GM12878 (cell line): ENCODE results near the gene ZNF628. TPM values are rescaled to one million over a fixed set of nuclear protein-coding genes. Genes with fewer than 3 reads are reported as not detected.

Experiments used
- ATAC-seq: fragments of 200-7000 bp; cut with Tn5 transposase; 3 replicates; pipeline ENCODE4 v1.9.1; 2020; ENCODE audit warnings: mild to moderate bottlenecking, moderate library complexity
- BruUV-seq: library from RNA; stranded (reverse); fragments of 400-500 nt; replicated peaks from 2 replicates; lab custom pipeline; 2021; lab: Mats Ljungman, UMichigan
- CTCF ChIA-PET: fragments of 300-600 bp; sonication (Branson Sonifier 250); formaldehyde crosslinking; extraction: SDS; loops from one replicate; lab custom pipeline; 2021; ENCODE audit warnings: inconsistent platforms; lab: Yijun Ruan, JAX
- POLR2A ChIA-PET: fragments of 350-600 bp; formaldehyde crosslinking; extraction: SDS; loops from one replicate; lab custom pipeline; 2021; ENCODE audit warnings: inconsistent platforms; lab: Charles Lee
- RAD21 ChIA-PET: fragments of 300-600 bp; sonication (Branson Sonifier 250); formaldehyde crosslinking; loops from one replicate; lab custom pipeline; 2023; ENCODE audit warnings: antibody characterized with exemption; ENCODE audit not compliant: unreplicated experiment; lab: Charles Lee
- SMC1A ChIA-PET: fragments of 300-600 bp; sonication (Branson Sonifier 250); formaldehyde crosslinking; loops from one replicate; lab custom pipeline; 2023; ENCODE audit not compliant: unreplicated experiment, uncharacterized antibody; lab: Charles Lee
- DNase-seq: peaks from one replicate; pipeline ENCODE4 v3.0.0-alpha.2; 2011; ENCODE audit warnings: low read depth, low spot score
- FAIRE-seq: peaks from 3 replicates; lab custom pipeline; 2011; peaks lifted over from hg19 to GRCh38; lab: Jason Lieb, UNC
- H2AFZ ChIP-seq: 2 replicates; pipeline ENCODE4 v1.6.0; 2011; ENCODE audit warnings: low read depth, low read length, control low read depth; ENCODE audit not compliant: control insufficient read depth
- H3K27ac ChIP-seq: 2 replicates; pipeline ENCODE4 v1.5.1; 2011; ENCODE audit warnings: control low read depth; ENCODE audit not compliant: control insufficient read depth, insufficient read depth
- H3K27me3 ChIP-seq, 2 experiments: replicated peaks in 1 of 2; 2 replicates each; pipeline versions ENCODE4 v1.6.0 to v1.6.1; 2011; ENCODE audit warnings: low read length in 1 of 2; ENCODE audit not compliant: control insufficient read depth in 2 of 2, insufficient read depth in 2 of 2
- H3K36me3 ChIP-seq, 2 experiments: 2 replicates each; pipeline ENCODE4 v1.5.1; 2011; ENCODE audit warnings: low read length in 1 of 2; ENCODE audit not compliant: control insufficient read depth in 2 of 2, insufficient read depth in 2 of 2
- H3K4me1 ChIP-seq: 2 replicates; pipeline ENCODE4 v1.6.1; 2011; ENCODE audit warnings: mild to moderate bottlenecking, low read length, moderate library complexity, mixed read lengths; ENCODE audit not compliant: control insufficient read depth, insufficient read depth
- H3K4me2 ChIP-seq: 2 replicates; pipeline ENCODE4 v1.6.0; 2011; ENCODE audit warnings: control low read depth; ENCODE audit not compliant: control insufficient read depth, insufficient read depth
- H3K4me3 ChIP-seq: fragments of 200-600 bp; sonication (generic); 2 replicates; pipeline ENCODE4 v1.5.1; 2016
- H3K79me2 ChIP-seq: 2 replicates; pipeline ENCODE4 v1.6.0; 2011; ENCODE audit warnings: low read length; ENCODE audit not compliant: control insufficient read depth, insufficient read depth
- H3K9ac ChIP-seq: 2 replicates; pipeline ENCODE4 v1.8.0; 2011; ENCODE audit warnings: low read length, control low read depth, mixed read lengths; ENCODE audit not compliant: control insufficient read depth, insufficient read depth
- H3K9me3 ChIP-seq: replicated peaks from 3 replicates; pipeline ENCODE4 v1.5.1; 2011; ENCODE audit warnings: mild to moderate bottlenecking, low read length; ENCODE audit not compliant: control insufficient read depth, insufficient read depth
- H4K20me1 ChIP-seq: 2 replicates; pipeline ENCODE4 v1.6.0; 2011; ENCODE audit not compliant: control insufficient read depth, insufficient read depth
- CBFB ChIP-seq: IDR thresholded peaks from 2 replicates; pipeline ENCODE4 v1.6.1; 2016; ENCODE audit warnings: antibody characterized with exemption, low read depth
- CBX3 ChIP-seq: fragments of 200-600 bp; sonication (generic); IDR thresholded peaks from 2 replicates; pipeline ENCODE4 v1.6.1; 2016; ENCODE audit warnings: low read depth, borderline replicate concordance
- SMAD1 ChIP-seq: fragments of 450-650 bp; IDR thresholded peaks from 2 replicates; pipeline ENCODE4 v1.6.1; 2018; ENCODE audit warnings: mild to moderate bottlenecking, low read depth; ENCODE audit not compliant: partially characterized antibody
- USF1 ChIP-seq: IDR thresholded peaks from 2 replicates; pipeline ENCODE4 v1.6.1; 2011; ENCODE audit warnings: borderline replicate concordance, low read depth, mild to moderate bottlenecking, moderate library complexity, mixed read lengths, low read length; ENCODE audit not compliant: insufficient read depth; ENCODE audit errors: extremely low read length
- ZNF592 ChIP-seq: fragments of 450-650 bp; IDR thresholded peaks from 2 replicates; pipeline ENCODE4 v1.6.1; 2017; ENCODE audit warnings: mild to moderate bottlenecking, moderate library complexity
- WGBS: methylation state at CpG from one replicate; pipeline ENCODE4 v1.1.6; 2016; ENCODE audit warnings: low lambda C conversion rate; ENCODE audit not compliant: insufficient replicate concordance, insufficient coverage; ENCODE audit errors: missing lambda C conversion rate; 5-methylcytosine and 5-hydroxymethylcytosine counted together
- in situ Hi-C: fragments of 300-500 bp; cut with MboI; formaldehyde crosslinking; loops from 9 replicates; pipeline ENCODE4 v1.14.3; 2018; ENCODE audit warnings: mixed read lengths
- intact Hi-C: fragments of 100-400 bp; cut with micrococcal nuclease; formaldehyde crosslinking; loops from one replicate; pipeline ENCODE4 v1.14.2; 2022; ENCODE audit not compliant: unreplicated experiment
- polyA plus RNA-seq, 11 experiments: library from polyadenylated mRNA; depleted of rRNA in 4 of 11; unstranded in 6 of 11; stranded (reverse) in 5 of 11; fragments of >200 nt; fragmentation: Nextera tagmentation in 4 of 11; fragmentation: Illumina TruSeq in 1 of 11; extraction: Ambion mirVana in 4 of 11; extraction: Trizol in 1 of 11; gene quantifications; 1 replicate in 1 of 11; 2 replicates in 10 of 11; pipeline versions ENCODE4 v1.2.1 to v1.2.3, GENCODE V29; 2011 to 2016; ENCODE audit warnings: inconsistent platforms in 2 of 11, missing spikeins in 2 of 11, low read depth in 1 of 11
- total RNA-seq, 4 experiments: library from RNA; depleted of rRNA in 3 of 4; stranded (reverse); fragments of >200 nt in 3 of 4; fragmentation: Illumina TruSeq in 1 of 4; extraction: Trizol in 1 of 4; gene quantifications; 2 replicates each; pipeline versions ENCODE4 v1.2.1 to v1.2.3, GENCODE V29; 2013 to 2021

Gene ZNF628
- total and polyA plus RNA-seq, 10 of the 15 experiments (the other 5 are each of a cell fraction or from before 2014, with no cell fraction given) = 0.04 to 11.3 (median 1.6) TPM; not detected in 1

GRCh38 chr19:55477905-55478304 is 1.5 kb downstream of the ZNF628 start (continued):
- no peak for TF ChIP-seq USF1
- TF ChIP-seq CBX3 = no peak
- no peak for TF ChIP-seq ZNF592

GRCh38 chr19:55478364-55478763 is 1.9 kb downstream of the ZNF628 start:
- peaks cover 22% of the 10 kb centered on the region for H3K4me1 ChIP-seq
- no peak overlapping the region for H3K4me3 ChIP-seq
- no peak for FAIRE-seq
- no peaks in the 10 kb centered on the region for H3K27me3 ChIP-seq
- H3K9ac ChIP-seq = no peak overlapping the region
- in situ Hi-C loops = no loop called here
- H4K20me1 ChIP-seq = no peaks in the 10 kb centered on the region
- ATAC-seq = no peak
- no TSS peak for BruUV-seq
- CTCF ChIA-PET = interaction anchor here (3.7 kb wide), 1 partner anchor 26 kb away, joined by 26 read pairs; no protein-coding TSS in a partner anchor
- intact Hi-C loops = no loop called here
- no peak overlapping the region for H3K27ac ChIP-seq
- POLR2A ChIA-PET = no interaction called here
- WGBS = 86% methylated on average over 12 of the region's 12 CpGs
- H3K4me2 ChIP-seq = peak overlapping the region; percentile 56
- SMC1A ChIA-PET = interaction anchor here (0.6 kb wide), 1 partner anchor 203 kb away, joined by 3 read pairs; no protein-coding TSS in a partner anchor
- RAD21 ChIA-PET = no interaction called here
- no peak overlapping the region for H2AFZ ChIP-seq
- peaks cover 0 to 6% of the 10 kb centered on the region in 2 experiments; a peak in 2 of 4 replicates for H3K36me3 ChIP-seq
- no peaks in the 10 kb centered on the region for H3K9me3 ChIP-seq
- peaks cover 6% of the 10 kb centered on the region for H3K79me2 ChIP-seq
- TF ChIP-seq SMAD1 (no peak), CBFB (no peak)
- DNase-seq = no peak
